GM19193 (cell line): ENCODE data around the gene GRID2.

Source experiments
- POLR2A ChIP-seq: IDR thresholded peaks from 4 replicates; pipeline ENCODE4 v1.6.1; 2011; ENCODE audit not compliant: insufficient read depth, insufficient read length; ENCODE audit errors: extremely low read depth

The GRID2 gene

DNA sequence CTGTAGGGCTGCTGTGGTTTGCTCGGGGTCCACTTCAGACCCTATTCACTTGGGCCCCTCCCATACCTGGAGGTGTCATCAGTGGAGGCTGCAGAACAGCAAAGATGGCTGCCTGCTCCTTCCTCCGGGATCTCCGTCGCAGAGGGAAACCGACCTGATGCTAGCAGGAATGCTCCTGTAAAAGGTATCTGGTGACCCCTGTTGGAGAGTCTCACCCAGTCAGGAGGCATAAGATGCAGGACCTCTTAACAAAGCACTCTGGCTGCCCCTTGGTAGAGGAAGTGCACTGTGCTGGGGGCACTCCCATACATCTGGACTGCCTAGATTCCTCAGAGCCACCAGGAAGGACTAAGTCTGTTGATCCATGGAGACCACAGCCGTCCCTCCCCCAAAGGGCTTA, 296.9 kb downstream of the GRID2 start:
- no peak for TF ChIP-seq POLR2A

DNA sequence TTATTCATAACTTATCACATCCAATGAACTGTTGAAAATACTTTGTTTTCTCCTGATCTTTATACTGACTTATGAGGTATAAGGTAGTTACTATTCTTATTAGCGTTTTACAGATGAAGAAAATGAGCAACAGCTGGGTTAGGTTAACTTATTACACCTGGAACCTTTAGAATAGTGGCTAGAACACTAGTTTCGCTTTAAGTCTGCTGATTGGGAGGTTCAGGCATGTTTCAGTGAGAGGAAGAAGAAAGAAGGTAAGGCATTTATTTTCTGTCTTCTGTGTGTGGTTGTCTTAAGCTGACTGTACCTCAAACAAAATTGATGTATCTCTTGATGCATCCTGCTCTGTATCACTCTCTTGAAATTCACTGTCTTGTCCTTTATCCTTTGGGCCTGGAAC, 302.5 kb downstream of the GRID2 start:
- TF ChIP-seq POLR2A = no peak

DNA sequence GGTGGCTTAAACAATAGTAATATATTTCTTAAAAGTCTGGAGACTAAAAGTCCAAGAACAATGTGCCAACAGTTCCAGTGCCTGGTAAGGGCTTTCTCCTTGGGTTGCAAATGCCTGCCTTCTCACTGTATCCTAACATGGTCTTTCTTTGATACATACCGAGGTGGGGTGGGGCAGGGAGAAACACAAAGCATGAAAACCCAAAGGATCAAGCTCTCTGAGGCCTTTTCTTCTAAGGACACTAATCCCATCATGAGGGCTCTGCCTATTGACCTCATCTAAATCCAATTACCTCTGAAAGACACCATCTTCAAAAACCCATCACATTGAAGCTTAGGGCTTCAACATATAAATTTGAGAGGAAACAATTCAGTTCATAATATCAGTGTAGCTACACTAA, 311.3 kb downstream of the GRID2 start:
- no peak for TF ChIP-seq POLR2A

DNA sequence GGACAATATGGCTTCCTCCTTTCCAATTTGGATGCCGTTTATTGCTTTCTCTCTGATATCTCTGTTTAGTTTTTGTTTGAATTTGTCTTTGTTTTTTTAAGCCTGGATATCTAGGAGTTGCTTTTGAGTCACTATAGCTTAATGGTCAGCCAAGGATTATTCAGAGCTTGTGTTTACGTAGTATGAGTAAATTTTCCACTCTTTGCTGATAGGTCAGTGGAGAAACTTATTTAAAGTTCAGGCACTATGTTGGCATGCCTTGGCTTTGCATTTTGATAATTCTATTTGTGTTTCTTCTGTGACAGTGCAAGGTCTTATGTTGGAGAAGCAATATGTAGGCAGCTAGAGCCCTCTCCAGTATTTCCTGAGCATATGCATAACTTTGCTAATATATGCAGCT, 315.2 kb downstream of the GRID2 start:
- TF ChIP-seq POLR2A = no peak

DNA sequence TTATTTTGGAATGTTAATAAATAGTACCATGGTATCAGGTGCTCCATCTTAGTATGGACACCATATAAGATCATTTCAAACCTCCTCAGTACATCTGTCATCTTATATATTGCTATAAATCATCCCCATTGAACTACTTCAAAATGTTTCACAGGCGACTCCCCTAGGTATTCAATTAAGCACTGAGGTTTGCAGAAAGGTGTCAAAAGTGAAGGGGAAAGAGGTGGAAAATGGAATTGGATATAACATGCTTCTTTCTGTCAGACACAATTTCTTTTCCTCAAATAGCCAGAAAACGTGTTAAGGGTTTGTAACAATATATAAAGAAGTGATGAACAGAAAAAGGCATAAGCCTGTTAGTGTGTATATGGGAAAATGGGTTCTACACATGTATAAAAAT, 325.5 kb downstream of the GRID2 start:
- TF ChIP-seq POLR2A = no peak

DNA sequence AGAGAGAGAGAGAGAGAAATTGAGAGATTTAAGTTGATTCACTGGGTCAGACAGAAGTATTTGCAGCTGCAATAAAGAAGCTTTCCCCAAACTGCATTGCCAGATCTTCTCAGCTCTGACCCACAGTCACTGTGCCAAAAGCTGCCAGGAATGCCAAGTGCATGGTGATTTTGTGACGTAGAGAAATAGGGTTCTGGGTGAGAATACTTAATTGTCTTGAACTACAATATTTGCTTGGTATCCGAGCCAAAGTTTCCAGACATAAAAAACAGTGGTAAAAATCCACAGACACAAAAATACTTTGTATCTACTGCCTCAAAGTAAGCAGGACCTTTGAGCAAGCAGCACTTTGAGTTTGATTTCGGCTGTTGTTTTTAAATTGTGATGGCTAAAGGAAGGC, 331.1 kb downstream of the GRID2 start:
- no peak for TF ChIP-seq POLR2A

DNA sequence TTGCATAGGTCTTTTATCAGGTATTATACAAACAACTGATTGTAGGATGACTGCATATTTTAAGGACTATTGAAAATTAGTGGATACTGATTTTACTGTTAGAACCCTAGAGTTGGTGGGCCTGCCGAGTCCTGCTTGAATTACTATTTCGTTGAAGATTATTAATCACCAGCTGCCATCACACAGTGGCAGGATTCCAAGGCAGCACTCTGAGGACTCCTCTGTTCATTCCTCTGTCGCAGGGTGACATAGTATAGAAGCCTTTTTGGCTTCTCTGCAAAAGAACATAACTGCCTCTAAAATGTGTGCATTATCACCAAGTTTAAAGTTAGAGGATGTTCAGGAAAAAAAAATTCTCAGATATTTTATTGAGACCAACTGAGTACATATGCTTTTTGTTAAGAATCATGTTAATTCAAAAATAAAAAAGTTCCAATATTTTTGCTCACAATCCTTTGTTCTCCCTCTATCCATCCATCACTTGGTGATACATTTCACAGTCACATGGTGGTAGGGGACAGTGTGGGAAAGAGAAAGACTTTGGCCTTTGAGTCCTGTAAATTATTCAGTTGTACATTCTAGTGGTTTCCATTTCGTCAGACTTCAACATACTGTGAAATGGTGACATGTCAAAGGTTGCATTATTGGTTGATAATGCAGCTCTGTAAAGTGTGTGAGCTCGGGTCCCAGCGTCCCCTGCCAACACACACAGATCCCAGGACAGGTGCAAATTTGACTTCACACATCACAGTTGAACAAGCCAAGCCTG, 332.5 kb downstream of the GRID2 start:
- TF ChIP-seq POLR2A = no peak

DNA sequence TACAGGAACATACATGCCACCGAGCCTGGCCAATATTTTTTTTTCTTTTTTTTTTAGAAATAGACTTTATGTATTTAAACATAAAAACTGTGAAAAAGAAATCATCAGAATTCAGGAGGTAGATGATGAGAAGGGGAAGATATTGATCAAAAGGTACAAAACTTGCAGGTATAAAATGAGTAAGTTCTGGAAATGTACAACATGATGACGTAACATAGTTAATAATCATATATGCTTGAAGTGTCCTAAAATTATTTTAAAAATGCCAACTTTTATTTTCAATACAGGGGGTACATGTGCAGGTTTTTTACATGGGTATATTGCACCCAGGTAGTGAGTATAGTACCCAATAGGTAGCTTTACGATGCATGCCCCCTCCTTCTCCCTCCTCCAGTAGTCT, 337.6 kb downstream of the GRID2 start:
- TF ChIP-seq POLR2A = no peak

DNA sequence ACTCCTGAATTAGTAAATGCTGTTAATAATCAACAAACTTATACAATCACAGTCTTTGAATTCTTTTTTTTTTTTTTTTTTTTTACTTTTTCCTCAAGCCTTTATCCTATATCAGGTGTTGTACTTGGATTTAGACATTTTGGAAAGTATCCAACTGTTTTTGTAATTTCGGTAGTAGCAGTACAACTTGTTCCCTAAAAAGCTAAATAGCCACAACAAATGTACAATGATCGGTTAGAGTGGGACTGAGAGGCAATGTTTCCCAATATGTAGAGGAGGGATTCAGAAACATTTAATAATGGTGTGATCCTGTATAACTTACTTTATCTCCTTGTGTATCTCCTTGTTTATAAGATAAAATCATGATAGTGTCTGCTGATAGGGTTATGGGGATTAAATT, 343.1 kb downstream of the GRID2 start:
- no peak for TF ChIP-seq POLR2A

DNA sequence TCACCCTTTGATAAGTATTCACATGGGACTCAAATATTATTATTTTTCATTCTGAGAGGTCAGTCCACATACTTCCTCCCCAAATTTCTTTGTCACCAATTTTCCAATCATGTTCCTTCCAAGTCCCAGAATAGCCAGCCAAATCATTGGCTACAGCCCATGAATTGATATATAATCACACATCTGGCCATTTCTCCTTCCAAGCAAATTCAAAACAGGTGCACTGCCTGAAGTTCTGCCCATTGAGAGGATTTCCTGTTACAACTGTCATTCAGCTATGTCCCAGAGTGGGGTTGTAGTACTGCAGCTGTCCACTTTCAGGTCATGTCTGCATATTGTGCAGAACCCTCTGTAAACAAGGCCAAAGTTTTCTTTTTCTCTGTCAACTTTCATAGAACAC, 347.8 kb downstream of the GRID2 start:
- TF ChIP-seq POLR2A = no peak

DNA sequence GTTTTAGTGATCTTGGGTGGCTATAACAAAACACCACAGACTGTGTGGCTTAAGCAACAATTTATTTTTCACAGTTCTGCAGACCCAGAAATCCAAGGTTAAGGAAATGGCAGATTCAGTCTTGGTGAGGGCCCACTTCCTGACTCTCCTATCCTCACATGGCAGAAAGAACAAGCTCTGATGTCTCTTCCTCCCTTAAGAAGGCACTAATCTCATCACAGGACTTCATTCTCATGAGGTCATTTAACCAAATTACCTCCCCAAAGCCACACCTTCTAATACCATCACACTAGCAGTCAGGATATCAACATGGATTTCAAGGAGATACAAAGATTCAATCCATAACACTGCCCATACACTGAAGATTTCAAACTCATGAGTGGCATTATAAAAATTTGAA, 350.3 kb downstream of the GRID2 start:
- no peak for TF ChIP-seq POLR2A

DNA sequence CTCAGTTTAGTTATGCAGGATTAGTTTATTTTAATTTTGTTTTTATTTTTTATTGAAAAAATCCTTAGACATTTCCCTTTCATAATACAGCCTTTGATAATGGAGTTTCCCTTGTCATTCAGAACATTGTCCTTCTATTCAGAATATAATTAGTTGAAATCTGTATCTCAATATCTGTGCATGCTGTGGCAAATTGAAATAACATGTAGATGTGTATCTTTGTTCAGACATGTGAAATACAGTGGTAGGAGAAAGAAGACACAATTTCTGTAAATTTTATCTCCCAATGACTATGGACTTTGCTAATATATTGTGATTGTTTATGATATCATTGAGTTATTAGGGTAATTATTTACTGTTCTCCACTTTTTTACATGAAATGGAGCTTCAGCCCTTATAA, 353.9 kb downstream of the GRID2 start:
- TF ChIP-seq POLR2A = no peak

DNA sequence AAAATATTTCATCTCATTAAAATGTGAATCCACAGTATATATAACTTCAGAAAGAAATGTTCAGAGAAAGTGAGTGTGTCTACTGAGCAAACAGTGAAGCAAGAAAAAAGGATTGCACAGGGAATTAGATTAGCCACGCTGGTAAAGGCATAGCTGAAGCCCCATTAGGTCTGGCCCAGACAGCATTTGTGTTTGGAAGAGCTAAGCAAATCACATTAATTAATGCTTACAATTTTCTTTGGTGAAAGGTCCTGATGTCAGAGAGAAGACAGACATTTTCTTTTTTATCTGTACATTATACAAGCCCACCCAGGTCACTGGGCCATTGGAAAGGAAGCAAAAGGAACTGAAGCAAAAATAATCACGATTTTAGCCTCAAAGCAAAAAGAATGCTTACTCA, 354.6 kb downstream of the GRID2 start:
- TF ChIP-seq POLR2A = no peak

DNA sequence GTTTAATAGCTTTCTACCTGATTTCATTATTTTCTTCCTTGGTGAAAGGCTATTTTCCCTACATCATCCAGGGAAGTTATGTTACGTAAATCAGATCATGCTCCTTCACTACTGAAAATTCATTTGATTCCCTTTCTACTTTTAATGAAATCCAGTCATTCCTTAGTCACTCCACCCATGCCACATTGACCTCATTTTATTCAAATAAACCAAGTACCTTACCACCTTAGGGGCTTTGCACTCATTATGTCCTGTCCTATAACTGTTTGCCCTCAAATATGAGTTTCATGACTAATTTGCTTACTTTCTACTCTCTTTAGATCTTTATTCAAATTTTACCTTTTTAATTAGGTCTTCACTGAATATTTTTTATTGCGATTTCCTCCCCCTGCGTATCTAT, 374.0 kb downstream of the GRID2 start:
- TF ChIP-seq POLR2A = no peak

DNA sequence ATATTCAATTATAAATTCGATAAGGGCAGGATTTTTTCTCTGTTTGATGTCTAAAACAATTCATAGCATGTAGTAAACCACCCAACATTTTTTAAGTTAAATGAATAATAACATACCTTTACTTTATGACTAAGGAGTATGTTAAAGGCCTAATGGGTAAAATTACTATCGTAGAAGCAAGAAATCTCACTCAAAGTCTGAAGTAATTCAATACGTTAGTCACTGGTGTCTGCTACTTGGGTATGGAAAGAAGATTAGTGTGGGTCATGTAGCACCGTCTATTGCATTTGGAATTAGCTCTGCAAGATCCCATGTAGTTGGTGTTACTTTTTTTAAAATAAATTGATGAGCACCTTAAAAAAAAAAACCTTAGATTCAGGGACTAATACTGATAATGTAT, 374.5 kb downstream of the GRID2 start:
- TF ChIP-seq POLR2A = no peak

DNA sequence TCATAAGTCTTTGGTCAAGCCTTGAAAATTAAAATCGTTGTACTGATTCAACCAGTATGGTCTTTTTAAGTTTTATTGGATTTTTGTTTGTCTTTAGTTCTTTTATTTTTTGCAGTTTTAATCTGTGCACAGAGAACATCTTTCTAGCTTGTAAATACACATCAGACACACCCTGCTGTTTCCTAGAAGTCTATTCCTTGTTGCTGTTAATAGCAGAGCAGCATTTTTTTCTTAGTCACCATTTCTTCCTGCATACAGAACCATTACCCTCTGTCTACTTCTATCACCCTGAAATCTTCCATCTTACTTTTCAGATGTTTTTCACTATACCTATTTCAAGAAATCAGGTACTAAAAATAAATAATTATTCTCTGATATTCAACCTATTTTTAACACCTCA, 375.4 kb downstream of the GRID2 start:
- no peak for TF ChIP-seq POLR2A

DNA sequence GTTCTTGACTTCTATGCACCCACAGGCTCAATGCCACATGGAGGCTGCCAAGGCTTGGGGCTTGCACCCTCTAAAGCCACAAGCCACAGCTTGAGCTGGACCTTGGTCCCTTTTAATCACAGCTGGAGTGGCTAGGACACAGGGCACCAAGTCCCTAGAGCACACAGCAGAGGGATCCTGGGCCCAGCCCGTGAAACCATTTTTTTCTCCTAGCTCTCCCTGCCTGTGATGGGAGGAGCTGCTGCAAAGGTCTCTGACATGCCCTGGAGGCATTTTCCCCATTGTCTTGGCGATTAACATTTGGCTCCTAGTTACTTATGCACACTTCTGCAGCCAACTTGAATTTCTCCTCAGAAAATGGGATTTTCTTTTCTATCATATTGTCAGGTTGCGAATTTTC, 410.9 kb downstream of the GRID2 start:
- TF ChIP-seq POLR2A = no peak
